ENCODE measurements around the gene RASGRP1.

The RASGRP1 gene

GRCh38 chr15:38535491-38536200 lies 29.0 kb downstream of the RASGRP1 start:
- DNase-seq (ENCODE audit: low spot score), result no peak

- no peak for DNase-seq (ENCODE audit: low spot score)
Observed at GRCh38 chr15:38534691-38535090, 29.9 kb downstream of the RASGRP1 start.

GRCh38 chr15:38533926-38534325 lies 30.7 kb downstream of the RASGRP1 start:
- DNase-seq (ENCODE audit: low spot score), result no peak

- no peak for DNase-seq (ENCODE audit: low spot score)
Observed at GRCh38 chr15:38533416-38533915, 31.1 kb downstream of the RASGRP1 start.

GRCh38 chr15:38532728-38533127 lies 31.9 kb downstream of the RASGRP1 start:
- DNase-seq (ENCODE audit: low spot score), result no peak

GRCh38 chr15:38531509-38531908 lies 33.1 kb downstream of the RASGRP1 start:
- DNase-seq (ENCODE audit: low spot score), result no peak

GRCh38 chr15:38530113-38530512 lies 34.5 kb downstream of the RASGRP1 start:
- DNase-seq (ENCODE audit: low spot score), result no peak

GRCh38 chr15:38528294-38528693 lies 36.3 kb downstream of the RASGRP1 start:
- no peak for DNase-seq (ENCODE audit: low spot score)

GRCh38 chr15:38526158-38526557 lies 38.5 kb downstream of the RASGRP1 start:
- no peak for DNase-seq (ENCODE audit: low spot score)

- no peak for DNase-seq (ENCODE audit: low spot score)
Observed at GRCh38 chr15:38525489-38525888, 39.1 kb downstream of the RASGRP1 start.

- no peak for DNase-seq (ENCODE audit: low spot score)
Observed at GRCh38 chr15:38524156-38524555, 40.5 kb downstream of the RASGRP1 start.

GRCh38 chr15:38522922-38523321 lies 41.7 kb downstream of the RASGRP1 start:
- no peak for DNase-seq (ENCODE audit: low spot score)

GRCh38 chr15:38521316-38521715 lies 43.3 kb downstream of the RASGRP1 start:
- DNase-seq (ENCODE audit: low spot score), result no peak

GRCh38 chr15:38520035-38520434 lies 44.6 kb downstream of the RASGRP1 start:
- DNase-seq (ENCODE audit: low spot score), result no peak

- DNase-seq (ENCODE audit: low spot score), result peak; percentile 11
Observed at GRCh38 chr15:38518084-38518483, 46.5 kb downstream of the RASGRP1 start.

- no peak for DNase-seq (ENCODE audit: low spot score)
Observed at GRCh38 chr15:38517312-38517975, 47.2 kb downstream of the RASGRP1 start.

GRCh38 chr15:38516626-38517025 lies 48.0 kb downstream of the RASGRP1 start:
- no peak for DNase-seq (ENCODE audit: low spot score)

GRCh38 chr15:38514601-38515000 lies 50.0 kb downstream of the RASGRP1 start:
- peak; percentile 14 for DNase-seq (ENCODE audit: low spot score)

- no peak for DNase-seq (ENCODE audit: low spot score)
Observed at GRCh38 chr15:38512901-38513300, 51.7 kb downstream of the RASGRP1 start.

GRCh38 chr15:38509152-38509551 lies 55.5 kb downstream of the RASGRP1 start:
- no peak for DNase-seq (ENCODE audit: low spot score)

- DNase-seq (ENCODE audit: low spot score), result no peak
Observed at GRCh38 chr15:38508647-38509046, 56.0 kb downstream of the RASGRP1 start.

- no peak for DNase-seq (ENCODE audit: low spot score)
Observed at GRCh38 chr15:38507570-38507969, 57.0 kb downstream of the RASGRP1 start.

GRCh38 chr15:38506997-38507396 lies 57.6 kb downstream of the RASGRP1 start:
- no peak for DNase-seq (ENCODE audit: low spot score)

All from iPS-NIHi11 (cell line).